Measurements from ENCODE around the gene TBC1D1.

TBC1D1 gene

GRCh38 chr4:38080061-38080974, 189.4 kb downstream of the TBC1D1 start:
- no peak for DNase-seq (ENCODE audit: extremely low read depth, insufficient read length)
- H3K36me3 ChIP-seq (ENCODE audit: control insufficient read depth, insufficient read depth, low read length) = peaks cover 2% of the 10 kb centered on the region; the same call in 1 of the 2 replicates
- no peak overlapping the region for H3K4me3 ChIP-seq (replicated peaks; ENCODE audit: low read depth, low read length)
- TF ChIP-seq, protein P1, sequence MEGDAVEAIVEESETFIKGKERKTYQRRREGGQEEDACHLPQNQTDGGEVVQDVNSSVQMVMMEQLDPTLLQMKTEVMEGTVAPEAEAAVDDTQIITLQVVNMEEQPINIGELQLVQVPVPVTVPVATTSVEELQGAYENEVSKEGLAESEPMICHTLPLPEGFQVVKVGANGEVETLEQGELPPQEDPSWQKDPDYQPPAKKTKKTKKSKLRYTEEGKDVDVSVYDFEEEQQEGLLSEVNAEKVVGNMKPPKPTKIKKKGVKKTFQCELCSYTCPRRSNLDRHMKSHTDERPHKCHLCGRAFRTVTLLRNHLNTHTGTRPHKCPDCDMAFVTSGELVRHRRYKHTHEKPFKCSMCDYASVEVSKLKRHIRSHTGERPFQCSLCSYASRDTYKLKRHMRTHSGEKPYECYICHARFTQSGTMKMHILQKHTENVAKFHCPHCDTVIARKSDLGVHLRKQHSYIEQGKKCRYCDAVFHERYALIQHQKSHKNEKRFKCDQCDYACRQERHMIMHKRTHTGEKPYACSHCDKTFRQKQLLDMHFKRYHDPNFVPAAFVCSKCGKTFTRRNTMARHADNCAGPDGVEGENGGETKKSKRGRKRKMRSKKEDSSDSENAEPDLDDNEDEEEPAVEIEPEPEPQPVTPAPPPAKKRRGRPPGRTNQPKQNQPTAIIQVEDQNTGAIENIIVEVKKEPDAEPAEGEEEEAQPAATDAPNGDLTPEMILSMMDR (IDR thresholded peaks at IDR 0.05; ENCODE audit: insufficient read depth, low read length, poor library complexity, severe bottlenecking) = no peak
- H3K27me3 ChIP-seq (replicated peaks; ENCODE audit: control insufficient read depth, insufficient read depth, low read length) = no peaks in the 10 kb centered on the region

GRCh38 chr4:38082021-38082420, 191.1 kb downstream of the TBC1D1 start:
- no peak for DNase-seq (ENCODE audit: extremely low read depth, insufficient read length)
- H3K4me3 ChIP-seq (replicated peaks; ENCODE audit: low read depth, low read length) = no peak overlapping the region
- no peaks in the 10 kb centered on the region for H3K27me3 ChIP-seq (replicated peaks; ENCODE audit: control insufficient read depth, insufficient read depth, low read length)
- H3K36me3 ChIP-seq (ENCODE audit: control insufficient read depth, insufficient read depth, low read length) = peaks cover 5% of the 10 kb centered on the region
- TF ChIP-seq, protein P1 (IDR thresholded peaks at IDR 0.05; ENCODE audit: insufficient read depth, low read length, poor library complexity, severe bottlenecking) = no peak

- H3K27me3 ChIP-seq (replicated peaks; ENCODE audit: control insufficient read depth, insufficient read depth, low read length) = no peaks in the 10 kb centered on the region
- no peak overlapping the region for H3K4me3 ChIP-seq (replicated peaks; ENCODE audit: low read depth, low read length)
- no peak for DNase-seq (ENCODE audit: extremely low read depth, insufficient read length)
- TF ChIP-seq, protein P1 (IDR thresholded peaks at IDR 0.05; ENCODE audit: insufficient read depth, low read length, poor library complexity, severe bottlenecking) = no peak
- H3K36me3 ChIP-seq (ENCODE audit: control insufficient read depth, insufficient read depth, low read length) = peaks cover 5% of the 10 kb centered on the region
Observed at GRCh38 chr4:38082424-38083385, 191.8 kb downstream of the TBC1D1 start.

- no peak overlapping the region for H3K4me3 ChIP-seq (replicated peaks; ENCODE audit: low read depth, low read length)
- H3K36me3 ChIP-seq (ENCODE audit: control insufficient read depth, insufficient read depth, low read length) = peaks cover 6% of the 10 kb centered on the region
- no peak for DNase-seq (ENCODE audit: extremely low read depth, insufficient read length)
- TF ChIP-seq, protein P1 (IDR thresholded peaks at IDR 0.05; ENCODE audit: insufficient read depth, low read length, poor library complexity, severe bottlenecking) = no peak
- H3K27me3 ChIP-seq (replicated peaks; ENCODE audit: control insufficient read depth, insufficient read depth, low read length) = no peaks in the 10 kb centered on the region
Observed at GRCh38 chr4:38084877-38085711, 194.2 kb downstream of the TBC1D1 start.

- H3K4me3 ChIP-seq (replicated peaks; ENCODE audit: low read depth, low read length) = no peak overlapping the region
- TF ChIP-seq, protein P1 (IDR thresholded peaks at IDR 0.05; ENCODE audit: insufficient read depth, low read length, poor library complexity, severe bottlenecking) = no peak
- H3K36me3 ChIP-seq (ENCODE audit: control insufficient read depth, insufficient read depth, low read length) = peaks cover 6% of the 10 kb centered on the region
- no peak for DNase-seq (ENCODE audit: extremely low read depth, insufficient read length)
- H3K27me3 ChIP-seq (replicated peaks; ENCODE audit: control insufficient read depth, insufficient read depth, low read length) = no peaks in the 10 kb centered on the region
Observed at GRCh38 chr4:38085751-38086150, 194.9 kb downstream of the TBC1D1 start.
